GM19324 (cell line): Measurements from ENCODE around the gene KRTAP10-11.
"Not testable (repeated sequence)": the region's sequence is repeated elsewhere in the genome, so short reads cannot be mapped to it uniquely, and the experiment has no call there.

Source experiments
- ATAC-seq: cut with Tn5 transposase; IDR thresholded peaks from one replicate; pipeline ENCODE4 v1.9.1; 2021; ENCODE audit warnings: mild to moderate bottlenecking, moderate library complexity; ENCODE audit not compliant: unreplicated experiment, low FRiP score

KRTAP10-11 gene

DNA sequence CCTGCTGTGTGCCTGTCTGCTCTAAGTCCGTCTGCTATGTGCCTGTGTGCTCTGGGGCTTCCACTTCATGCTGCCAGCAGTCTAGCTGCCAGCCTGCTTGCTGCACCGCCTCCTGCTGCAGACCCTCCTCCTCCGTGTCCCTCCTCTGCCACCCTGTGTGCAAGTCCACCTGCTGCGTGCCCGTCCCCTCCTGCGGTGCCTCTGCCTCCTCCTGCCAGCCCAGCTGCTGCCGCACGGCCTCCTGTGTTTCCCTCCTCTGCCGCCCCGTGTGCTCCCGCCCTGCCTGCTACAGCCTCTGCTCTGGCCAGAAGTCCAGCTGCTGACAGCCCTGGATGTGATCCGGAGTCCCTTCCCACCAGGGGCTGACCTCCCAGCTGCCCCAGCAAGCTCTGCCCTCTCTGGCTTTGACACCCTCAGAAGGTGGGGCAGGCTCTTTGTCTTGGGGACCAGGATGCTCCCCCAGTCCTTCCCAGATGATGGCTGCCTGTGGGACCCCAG is 8.3 kb upstream of the KRTAP10-11 start:
- not testable (repeated sequence) for ATAC-seq

DNA sequence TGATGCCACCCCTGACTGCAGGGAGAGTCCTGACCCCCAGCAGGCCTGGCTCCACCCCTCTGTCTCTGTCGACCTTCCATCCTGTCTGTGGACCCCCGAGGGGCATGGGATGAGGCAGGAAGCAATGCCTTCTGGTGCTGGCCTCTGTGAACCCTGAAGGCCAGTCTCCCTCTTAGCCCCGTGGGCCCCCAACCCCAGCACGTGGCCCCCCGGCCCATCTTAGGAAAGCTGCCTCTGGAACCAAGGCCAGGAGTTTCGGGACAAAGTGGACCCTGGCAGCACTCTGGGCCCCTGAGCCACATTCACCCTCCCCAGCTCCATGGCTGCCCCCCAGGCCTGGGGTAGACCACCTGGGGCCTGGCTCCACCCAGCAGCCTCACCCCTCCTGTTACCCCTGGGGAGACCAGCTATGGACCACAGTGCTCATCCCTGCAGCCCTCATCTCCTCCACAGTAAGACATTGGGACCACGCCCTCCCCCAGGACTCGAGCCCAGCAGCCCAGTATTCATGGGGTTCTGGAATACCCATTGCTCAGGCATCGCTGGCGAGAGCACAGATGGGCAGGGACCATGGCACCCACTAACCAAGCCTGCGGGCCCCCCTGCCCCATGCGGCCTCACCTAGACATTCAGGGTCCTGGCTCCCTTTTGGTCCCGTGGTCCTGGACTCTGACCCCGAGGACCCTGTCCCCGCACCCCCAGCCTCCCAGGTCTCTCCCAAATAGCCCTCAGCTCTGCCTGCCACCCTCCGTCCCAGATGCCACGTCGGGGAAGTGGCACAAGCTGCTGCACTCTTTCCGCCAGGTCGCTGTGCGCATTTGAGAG is 7.5 kb upstream of the KRTAP10-11 start:
- ATAC-seq: not testable (repeated sequence)

- ATAC-seq: no peak
Measured at GRCh38 chr21:44639331-44639655, 6.9 kb upstream of the KRTAP10-11 start.

DNA sequence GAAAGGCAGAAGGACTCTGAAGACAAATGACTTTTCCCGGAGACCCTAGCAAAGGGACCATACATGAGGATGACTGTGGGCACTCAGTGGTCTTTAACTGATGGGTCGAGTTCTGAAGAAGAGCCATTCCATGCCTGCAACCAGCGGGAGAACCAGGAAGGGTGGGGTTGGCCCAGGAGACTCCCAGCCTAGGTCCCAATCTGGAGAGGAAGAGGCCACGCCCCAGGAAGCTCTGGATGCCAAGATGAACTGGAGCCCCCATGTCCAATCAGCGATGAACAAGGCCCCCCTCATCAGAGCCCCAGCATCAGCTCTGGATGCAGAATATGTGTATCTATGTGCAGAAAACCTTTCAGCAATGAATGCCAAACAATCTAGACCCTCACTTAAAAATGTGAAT is 5.5 kb upstream of the KRTAP10-11 start:
- no peak for ATAC-seq

- ATAC-seq: no peak
Measured at GRCh38 chr21:44643741-44644310, 2.4 kb upstream of the KRTAP10-11 start.

GRCh38 chr21:44644878-44645277 is 1.3 kb upstream of the KRTAP10-11 start:
- ATAC-seq: no peak

GRCh38 chr21:44647222-44647552 is 973 bp downstream of the KRTAP10-11 start:
- no peak for ATAC-seq

GRCh38 chr21:44648557-44649311 is 2.5 kb downstream of the KRTAP10-11 start:
- ATAC-seq: no peak

DNA sequence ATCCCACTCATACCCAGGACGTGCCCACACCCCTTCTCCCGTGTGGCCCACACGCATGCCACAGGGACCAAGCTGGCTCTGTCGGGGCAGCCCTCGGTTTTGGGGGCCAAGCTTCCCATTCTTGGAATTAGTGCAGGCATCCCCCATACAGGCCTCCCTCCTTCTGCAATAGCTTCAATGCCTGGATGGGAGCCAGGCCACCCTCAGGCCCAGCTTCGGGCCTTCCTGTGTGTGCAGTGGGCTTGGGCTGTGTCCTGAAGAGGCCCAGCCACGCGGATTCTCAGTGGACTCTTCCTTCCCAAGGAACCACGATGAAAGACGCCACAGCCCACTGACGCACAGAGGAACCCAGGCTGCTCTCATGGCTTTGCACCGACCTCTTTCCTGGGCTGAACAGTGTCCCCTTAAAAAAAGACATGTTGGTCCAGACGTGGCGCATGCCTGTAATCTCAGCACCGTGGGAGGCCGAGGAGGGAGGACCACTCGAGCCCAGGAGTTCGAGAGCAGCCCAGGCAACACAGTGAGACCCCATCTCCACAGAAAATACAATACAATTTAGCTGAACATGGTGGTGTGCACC is 3.4 kb downstream of the KRTAP10-11 start:
- ATAC-seq: no peak

DNA sequence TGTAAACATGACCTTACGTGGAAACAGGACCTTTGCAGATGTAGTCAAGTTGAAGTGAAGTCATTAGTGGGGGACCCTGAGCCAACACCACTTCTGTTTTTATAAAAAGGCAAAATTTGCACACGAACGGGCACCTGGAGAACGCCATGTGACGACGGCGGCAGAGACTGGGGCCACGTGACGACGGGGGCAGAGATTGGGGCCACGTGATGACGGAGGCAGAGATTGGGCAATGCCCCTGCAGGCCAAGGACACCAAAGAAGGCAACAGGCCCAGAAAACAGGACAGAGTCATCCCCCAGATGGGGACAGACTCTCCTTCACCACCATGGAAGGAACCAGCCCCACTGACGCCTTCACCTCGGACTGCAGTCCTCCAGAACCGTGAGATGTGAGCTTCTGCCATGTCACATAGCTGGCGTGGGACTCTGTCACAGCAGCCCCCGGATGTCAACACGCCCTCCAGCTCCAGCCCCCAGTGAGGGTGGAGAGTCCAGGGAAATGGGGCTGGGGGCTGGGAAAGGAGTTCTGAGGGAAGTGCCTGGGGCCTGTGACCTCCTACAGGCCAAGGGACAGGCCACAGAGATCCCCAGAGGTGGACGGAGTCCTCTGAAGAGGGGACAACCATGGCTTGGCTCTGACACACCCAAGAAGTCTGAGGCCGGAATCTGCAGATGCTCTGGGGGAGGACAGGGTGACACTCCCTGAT is 4.2 kb downstream of the KRTAP10-11 start:
- no peak for ATAC-seq

DNA sequence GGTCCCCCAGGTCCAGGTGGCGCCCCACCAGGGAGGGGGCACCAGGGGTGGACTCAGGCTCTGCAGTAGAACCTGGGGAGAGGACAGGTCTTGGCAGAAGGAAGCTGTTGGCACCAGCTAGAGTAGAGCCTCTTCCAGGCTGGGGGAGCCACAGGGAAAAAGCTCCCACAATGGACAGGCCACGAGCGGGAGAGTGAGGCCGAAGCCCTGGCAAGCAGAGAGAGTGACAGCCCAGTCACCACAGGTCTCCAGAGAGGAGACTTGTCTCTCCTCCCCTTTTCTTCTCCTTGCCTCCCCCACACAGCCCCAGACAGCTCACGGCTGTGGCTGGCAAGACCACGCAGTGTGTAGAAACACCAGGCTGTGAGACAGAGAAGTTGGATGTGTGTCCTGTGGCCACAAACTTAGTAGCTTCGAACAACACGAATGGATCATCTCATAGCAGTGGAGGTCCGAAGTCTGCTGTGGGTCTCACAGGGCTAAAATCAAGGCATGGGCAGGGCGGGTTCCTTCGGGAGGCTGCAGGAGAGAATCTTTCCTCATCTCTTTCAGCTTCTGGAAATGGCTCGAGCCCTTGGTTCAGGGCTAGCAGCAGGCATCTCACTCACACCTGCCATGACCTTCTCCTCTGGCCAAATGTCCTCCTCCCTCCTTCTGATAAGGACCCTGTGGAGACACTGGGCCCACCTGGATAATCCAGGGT is 4.9 kb downstream of the KRTAP10-11 start:
- no peak for ATAC-seq

DNA sequence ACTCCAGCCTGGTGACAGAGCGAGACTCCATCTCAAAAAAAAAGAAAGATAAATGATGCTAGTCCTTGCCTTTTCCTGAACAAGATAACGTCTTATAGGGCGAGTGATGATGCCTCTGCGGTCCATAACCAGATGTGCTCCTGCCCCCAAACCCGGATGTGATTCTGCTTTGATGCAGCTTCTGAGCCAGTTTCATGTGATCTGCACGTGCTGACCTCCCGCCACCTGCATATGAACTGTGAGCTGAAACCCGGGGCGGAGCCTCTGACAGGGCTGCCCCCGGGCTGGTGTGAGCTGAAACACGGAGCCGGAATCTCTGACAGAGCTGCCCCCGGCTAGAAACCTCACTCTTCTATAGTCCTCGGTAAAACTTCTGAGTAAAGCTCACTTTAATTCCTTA is 6.9 kb downstream of the KRTAP10-11 start:
- no peak for ATAC-seq

DNA sequence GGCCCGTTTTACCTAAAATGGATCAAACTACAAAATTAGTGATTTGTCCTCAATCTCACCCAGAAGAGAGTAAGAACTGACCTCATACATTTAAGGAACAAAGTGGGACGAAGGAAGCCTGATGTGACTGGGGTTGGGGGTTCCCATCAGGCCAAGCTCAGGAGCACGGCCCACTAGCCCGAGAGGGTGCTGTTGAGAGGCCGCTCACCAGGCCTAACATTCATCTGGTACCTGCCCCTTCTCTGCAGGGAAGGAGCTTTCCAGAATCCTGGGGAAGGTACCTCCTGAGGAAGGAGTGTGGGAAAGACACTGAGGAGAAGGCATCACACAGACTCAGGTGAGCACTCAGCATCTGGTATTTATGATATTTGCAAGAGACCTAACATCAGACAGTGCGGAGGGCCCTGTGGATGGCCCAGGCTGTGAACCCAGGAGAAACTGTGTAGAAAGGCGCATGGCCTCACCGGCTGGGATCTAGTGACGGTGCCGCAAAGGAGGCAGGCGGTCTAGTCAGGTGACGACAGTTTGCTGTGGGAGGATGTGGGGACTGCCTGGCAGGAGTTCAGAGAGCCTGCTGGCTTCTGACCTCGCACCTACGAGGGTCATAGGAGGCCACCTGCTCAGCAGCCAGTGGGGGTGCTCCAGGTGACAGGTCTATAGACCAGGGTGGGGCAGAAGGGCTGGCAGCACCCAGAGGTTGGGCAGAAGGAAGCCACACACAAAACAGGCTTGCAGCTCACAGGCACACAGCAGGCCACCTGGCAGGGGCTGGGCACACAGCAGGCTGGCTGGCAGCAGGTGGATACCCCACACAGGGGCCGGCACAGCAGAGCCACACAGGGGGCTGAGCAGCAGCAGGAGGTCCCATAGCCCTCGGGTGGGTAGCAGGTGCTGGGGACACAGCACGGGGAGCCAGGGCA is 7.7 kb downstream of the KRTAP10-11 start:
- ATAC-seq: no peak

DNA sequence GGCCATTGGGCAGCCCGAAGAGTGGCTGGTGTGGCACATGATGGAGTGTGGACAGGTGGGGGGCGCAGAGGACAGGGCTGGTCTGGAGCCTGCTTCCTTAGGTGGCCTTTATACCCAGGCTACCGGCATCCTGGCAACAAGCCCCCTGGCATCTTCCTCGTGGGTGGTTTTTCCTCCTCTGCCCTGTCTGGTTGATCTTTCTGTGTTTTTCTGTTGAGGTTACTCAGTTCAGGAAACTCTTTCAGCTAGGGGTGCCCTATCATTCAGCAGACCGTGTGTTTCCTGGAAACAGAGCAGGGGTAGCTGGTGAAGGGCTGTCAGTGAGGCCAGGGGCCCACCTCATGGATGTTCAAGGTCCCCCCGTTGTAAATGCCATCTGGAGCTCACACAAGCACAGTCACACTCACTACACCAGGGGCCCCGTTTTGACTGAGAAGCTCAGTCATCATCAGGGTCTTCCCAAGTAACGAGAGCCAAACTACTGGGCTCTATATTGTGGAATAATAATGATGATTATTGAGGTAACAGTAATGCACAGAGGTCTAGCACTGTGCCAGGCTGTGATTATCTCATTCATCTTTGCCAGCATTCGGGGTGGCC is 8.5 kb downstream of the KRTAP10-11 start, which contains the start of gene KRTAP12-4:
Gene KRTAP12-4 (minus strand): TSS at position 84 of the 600 bp plus-strand sequence. CDS start 45 bp downstream, at position 39.
- ATAC-seq: no peak

- no peak for ATAC-seq
Measured at GRCh38 chr21:44656868-44657267, 10.7 kb downstream of the KRTAP10-11 start.

GRCh38 chr21:44657635-44658540 is 11.7 kb downstream of the KRTAP10-11 start, which contains the start of gene KRTAP12-3:
KRTAP12-3 (plus strand) TSS chr21:44657932; CDS start chr21:44657980, 48 bp downstream.
- ATAC-seq: no peak

GRCh38 chr21:44658541-44658910 is 12.3 kb downstream of the KRTAP10-11 start:
- no peak for ATAC-seq
